Measurements from ENCODE around the gene MYH10. TPM values are rescaled to one million over a fixed set of nuclear protein-coding genes. Genes with fewer than 3 reads are reported as not detected.

MYH10 gene
- polyA plus RNA-seq, 1 donor from 2014 or later: 61.1 TPM

DNA sequence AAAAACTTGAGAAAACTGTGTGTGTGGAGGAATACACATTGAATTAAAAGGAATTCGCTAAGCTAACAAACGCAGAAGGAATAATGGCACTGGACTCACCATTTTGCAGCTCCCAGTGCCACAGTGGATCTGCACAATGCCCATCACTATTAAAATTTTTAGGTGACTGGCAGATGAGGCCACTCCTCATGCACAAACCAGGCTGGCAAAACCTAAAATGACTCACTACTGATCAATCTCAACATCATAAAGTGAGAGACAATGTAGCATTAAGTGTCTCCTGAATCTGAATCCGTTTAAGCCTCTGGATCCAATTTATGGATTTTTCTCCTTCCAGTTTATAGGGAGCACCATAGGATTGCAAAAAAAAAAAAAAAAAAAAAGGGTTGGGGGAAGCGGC lies 20.6 kb downstream of the MYH10 start:
- H2AFZ ChIP-seq (ENCODE audit: low read depth, low read length): no peak overlapping the region
- H4K20me1 ChIP-seq (ENCODE audit: insufficient read depth): no peaks in the 10 kb centered on the region
- no peak overlapping the region for H3K9ac ChIP-seq (ENCODE audit: low read length)
- no peaks in the 10 kb centered on the region for H3K36me3 ChIP-seq (ENCODE audit: insufficient read depth, low read length)
- TF ChIP-seq POLR2AphosphoS5 (IDR thresholded peaks at IDR 0.05) (no peak), MXI1 (conservative IDR thresholded peaks at IDR 0.05; ENCODE audit: poor library complexity, severe bottlenecking) (no peak), EP300 (conservative IDR thresholded peaks at IDR 0.05; ENCODE audit: poor library complexity, severe bottlenecking) (no peak), TAF1 (IDR thresholded peaks at IDR 0.05; ENCODE audit: low read depth) (no peak), RAD21 (conservative IDR thresholded peaks at IDR 0.05) (no peak), EZH2 (IDR thresholded peaks at IDR 0.05; ENCODE audit: borderline replicate concordance, insufficient read depth, low read length, poor library complexity, severe bottlenecking) (no peak), SMC3 (conservative IDR thresholded peaks at IDR 0.05; ENCODE audit: poor library complexity) (no peak)
- TF ChIP-seq, protein P1, sequence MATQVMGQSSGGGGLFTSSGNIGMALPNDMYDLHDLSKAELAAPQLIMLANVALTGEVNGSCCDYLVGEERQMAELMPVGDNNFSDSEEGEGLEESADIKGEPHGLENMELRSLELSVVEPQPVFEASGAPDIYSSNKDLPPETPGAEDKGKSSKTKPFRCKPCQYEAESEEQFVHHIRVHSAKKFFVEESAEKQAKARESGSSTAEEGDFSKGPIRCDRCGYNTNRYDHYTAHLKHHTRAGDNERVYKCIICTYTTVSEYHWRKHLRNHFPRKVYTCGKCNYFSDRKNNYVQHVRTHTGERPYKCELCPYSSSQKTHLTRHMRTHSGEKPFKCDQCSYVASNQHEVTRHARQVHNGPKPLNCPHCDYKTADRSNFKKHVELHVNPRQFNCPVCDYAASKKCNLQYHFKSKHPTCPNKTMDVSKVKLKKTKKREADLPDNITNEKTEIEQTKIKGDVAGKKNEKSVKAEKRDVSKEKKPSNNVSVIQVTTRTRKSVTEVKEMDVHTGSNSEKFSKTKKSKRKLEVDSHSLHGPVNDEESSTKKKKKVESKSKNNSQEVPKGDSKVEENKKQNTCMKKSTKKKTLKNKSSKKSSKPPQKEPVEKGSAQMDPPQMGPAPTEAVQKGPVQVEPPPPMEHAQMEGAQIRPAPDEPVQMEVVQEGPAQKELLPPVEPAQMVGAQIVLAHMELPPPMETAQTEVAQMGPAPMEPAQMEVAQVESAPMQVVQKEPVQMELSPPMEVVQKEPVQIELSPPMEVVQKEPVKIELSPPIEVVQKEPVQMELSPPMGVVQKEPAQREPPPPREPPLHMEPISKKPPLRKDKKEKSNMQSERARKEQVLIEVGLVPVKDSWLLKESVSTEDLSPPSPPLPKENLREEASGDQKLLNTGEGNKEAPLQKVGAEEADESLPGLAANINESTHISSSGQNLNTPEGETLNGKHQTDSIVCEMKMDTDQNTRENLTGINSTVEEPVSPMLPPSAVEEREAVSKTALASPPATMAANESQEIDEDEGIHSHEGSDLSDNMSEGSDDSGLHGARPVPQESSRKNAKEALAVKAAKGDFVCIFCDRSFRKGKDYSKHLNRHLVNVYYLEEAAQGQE (IDR thresholded peaks at IDR 0.05; ENCODE audit: borderline replicate concordance): no peak
- TF ChIP-seq, protein P2, sequence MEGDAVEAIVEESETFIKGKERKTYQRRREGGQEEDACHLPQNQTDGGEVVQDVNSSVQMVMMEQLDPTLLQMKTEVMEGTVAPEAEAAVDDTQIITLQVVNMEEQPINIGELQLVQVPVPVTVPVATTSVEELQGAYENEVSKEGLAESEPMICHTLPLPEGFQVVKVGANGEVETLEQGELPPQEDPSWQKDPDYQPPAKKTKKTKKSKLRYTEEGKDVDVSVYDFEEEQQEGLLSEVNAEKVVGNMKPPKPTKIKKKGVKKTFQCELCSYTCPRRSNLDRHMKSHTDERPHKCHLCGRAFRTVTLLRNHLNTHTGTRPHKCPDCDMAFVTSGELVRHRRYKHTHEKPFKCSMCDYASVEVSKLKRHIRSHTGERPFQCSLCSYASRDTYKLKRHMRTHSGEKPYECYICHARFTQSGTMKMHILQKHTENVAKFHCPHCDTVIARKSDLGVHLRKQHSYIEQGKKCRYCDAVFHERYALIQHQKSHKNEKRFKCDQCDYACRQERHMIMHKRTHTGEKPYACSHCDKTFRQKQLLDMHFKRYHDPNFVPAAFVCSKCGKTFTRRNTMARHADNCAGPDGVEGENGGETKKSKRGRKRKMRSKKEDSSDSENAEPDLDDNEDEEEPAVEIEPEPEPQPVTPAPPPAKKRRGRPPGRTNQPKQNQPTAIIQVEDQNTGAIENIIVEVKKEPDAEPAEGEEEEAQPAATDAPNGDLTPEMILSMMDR (IDR thresholded peaks at IDR 0.05; ENCODE audit: poor library complexity, severe bottlenecking): no peak
- H3K27ac ChIP-seq (ENCODE audit: low read length): no peak overlapping the region
- no peaks in the 10 kb centered on the region for H3K9me3 ChIP-seq (ENCODE audit: low read length)
- peaks cover 96% of the 10 kb centered on the region for H3K79me2 ChIP-seq (replicated peaks; ENCODE audit: insufficient read depth, low read length)
- no peak overlapping the region for H3K4me3 ChIP-seq (ENCODE audit: low read length)
- H3K9me2 ChIP-seq (ENCODE audit: insufficient read depth, low read length): no peaks in the 10 kb centered on the region
- no peaks in the 10 kb centered on the region for H3F3A ChIP-seq (ENCODE audit: insufficient read depth, low read length, poor library complexity, severe bottlenecking)
- no peaks in the 10 kb centered on the region for H3K27me3 ChIP-seq (ENCODE audit: insufficient read depth, low read depth, low read length)
- H3K4me2 ChIP-seq (ENCODE audit: low read length): no peak overlapping the region

DNA sequence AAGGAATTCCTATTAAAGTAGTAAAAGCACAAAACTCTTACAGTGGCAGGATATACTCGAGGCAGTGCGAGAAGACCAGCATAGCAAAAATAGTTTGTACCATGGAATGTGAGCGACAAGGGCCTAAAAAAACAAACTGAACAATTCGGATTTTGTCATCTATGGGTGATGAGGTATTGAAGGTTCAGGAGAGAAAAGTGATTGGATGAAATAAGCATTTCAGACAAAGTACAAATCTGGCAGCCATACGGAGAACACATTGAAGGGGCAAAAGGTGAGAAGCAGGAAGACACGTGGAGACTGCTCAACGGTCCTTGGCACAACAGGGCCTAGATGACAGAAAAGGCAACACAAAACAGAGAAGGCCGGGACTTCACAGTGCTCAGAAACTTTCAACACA lies 22.5 kb downstream of the MYH10 start:
- no peaks in the 10 kb centered on the region for H4K20me1 ChIP-seq (ENCODE audit: insufficient read depth)
- H3K9me2 ChIP-seq (ENCODE audit: insufficient read depth, low read length): no peaks in the 10 kb centered on the region
- no peaks in the 10 kb centered on the region for H3K36me3 ChIP-seq (ENCODE audit: insufficient read depth, low read length)
- no peak overlapping the region for H3K4me3 ChIP-seq (ENCODE audit: low read length)
- H3F3A ChIP-seq (ENCODE audit: insufficient read depth, low read length, poor library complexity, severe bottlenecking): no peaks in the 10 kb centered on the region
- no peak overlapping the region for H3K9ac ChIP-seq (ENCODE audit: low read length)
- no peak for TF ChIP-seq MXI1 (conservative IDR thresholded peaks at IDR 0.05; ENCODE audit: poor library complexity, severe bottlenecking)
- no peak overlapping the region for H3K27ac ChIP-seq (ENCODE audit: low read length)
- peaks cover 80% of the 10 kb centered on the region for H3K79me2 ChIP-seq (replicated peaks; ENCODE audit: insufficient read depth, low read length)
- no peaks in the 10 kb centered on the region for H3K9me3 ChIP-seq (ENCODE audit: low read length)
- no peak overlapping the region for H2AFZ ChIP-seq (ENCODE audit: low read depth, low read length)
- H3K4me2 ChIP-seq (ENCODE audit: low read length): no peak overlapping the region
- no peaks in the 10 kb centered on the region for H3K27me3 ChIP-seq (ENCODE audit: insufficient read depth, low read depth, low read length)

DNA sequence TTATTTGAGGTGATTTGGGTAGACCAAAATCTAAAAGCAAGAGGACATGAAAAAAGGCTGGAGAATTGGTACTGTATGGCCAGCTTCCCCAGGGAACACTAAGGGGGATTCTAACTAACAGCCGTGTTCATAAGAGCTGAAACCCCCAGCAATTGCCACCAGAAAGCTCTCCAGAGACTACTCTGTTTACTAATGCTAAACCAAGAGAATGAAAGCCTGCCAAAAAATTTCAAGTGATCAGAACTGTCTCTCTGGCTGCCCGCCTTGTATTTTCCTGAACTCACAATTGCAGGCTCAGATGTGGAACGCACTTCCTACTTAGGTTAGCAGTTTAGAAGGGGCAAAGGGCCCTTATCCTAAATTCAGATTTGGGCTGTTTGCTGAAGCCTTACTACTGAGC lies 24.1 kb downstream of the MYH10 start:
- Histone ChIP-seq H3F3A (ENCODE audit: insufficient read depth, low read length, poor library complexity, severe bottlenecking) (no peaks in the 10 kb centered on the region), H3K4me2 (ENCODE audit: low read length) (no peak overlapping the region), H3K27ac (ENCODE audit: low read length) (no peak overlapping the region), H3K9ac (ENCODE audit: low read length) (no peak overlapping the region), H3K36me3 (ENCODE audit: insufficient read depth, low read length) (no peaks in the 10 kb centered on the region), H2AFZ (ENCODE audit: low read depth, low read length) (no peak overlapping the region), H3K9me3 (ENCODE audit: low read length) (no peaks in the 10 kb centered on the region), H3K9me2 (ENCODE audit: insufficient read depth, low read length) (no peaks in the 10 kb centered on the region), H4K20me1 (ENCODE audit: insufficient read depth) (no peaks in the 10 kb centered on the region), H3K79me2 (replicated peaks; ENCODE audit: insufficient read depth, low read length) (peaks cover 64% of the 10 kb centered on the region), H3K4me3 (ENCODE audit: low read length) (no peak overlapping the region), H3K27me3 (ENCODE audit: insufficient read depth, low read depth, low read length) (no peaks in the 10 kb centered on the region)
- TF ChIP-seq, protein P2 (IDR thresholded peaks at IDR 0.05; ENCODE audit: poor library complexity, severe bottlenecking): no peak
- TF ChIP-seq TAF1 (IDR thresholded peaks at IDR 0.05; ENCODE audit: low read depth) (no peak), MXI1 (conservative IDR thresholded peaks at IDR 0.05; ENCODE audit: poor library complexity, severe bottlenecking) (no peak), EZH2 (IDR thresholded peaks at IDR 0.05; ENCODE audit: borderline replicate concordance, insufficient read depth, low read length, poor library complexity, severe bottlenecking) (no peak), POLR2AphosphoS5 (IDR thresholded peaks at IDR 0.05) (no peak), SMC3 (conservative IDR thresholded peaks at IDR 0.05; ENCODE audit: poor library complexity) (no peak)

All from neural cell (in vitro differentiated cells).